NK-92 treated with Interleukin-12 subunit alpha and Interleukin-12 subunit beta, amount 100 ng/mL, for 24 hours (cell line): Measurements from ENCODE around the gene AP3D1.
"Not testable (repeated sequence)": the region's sequence is repeated elsewhere in the genome, so short reads cannot be mapped to it uniquely, and the experiment has no call there.

ENCODE experiments used
- DNase-seq: peaks from one replicate; lab custom pipeline; 2025; lab: John Stamatoyannopoulos, UW

The AP3D1 gene

DNA sequence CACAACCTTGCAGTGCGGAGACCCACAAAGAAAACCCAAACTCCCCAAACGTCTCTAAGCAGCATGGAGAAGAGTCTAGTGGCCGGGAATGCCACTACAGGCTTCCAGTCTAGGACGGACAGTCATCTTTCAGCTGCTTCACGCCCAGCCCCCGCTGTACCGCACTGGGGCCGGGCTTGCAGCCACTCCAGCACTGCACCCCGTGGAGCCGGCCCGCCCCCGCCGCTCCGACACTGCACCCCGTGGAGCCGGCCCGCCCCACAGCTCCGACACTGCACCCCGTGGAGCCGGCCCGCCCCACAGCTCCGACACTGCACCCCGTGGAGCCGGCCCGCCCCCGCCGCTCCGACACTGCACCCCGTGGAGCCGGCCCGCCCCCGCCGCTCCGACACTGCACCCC, 23.1 kb downstream of the AP3D1 start:
- not testable (repeated sequence) for DNase-seq

DNA sequence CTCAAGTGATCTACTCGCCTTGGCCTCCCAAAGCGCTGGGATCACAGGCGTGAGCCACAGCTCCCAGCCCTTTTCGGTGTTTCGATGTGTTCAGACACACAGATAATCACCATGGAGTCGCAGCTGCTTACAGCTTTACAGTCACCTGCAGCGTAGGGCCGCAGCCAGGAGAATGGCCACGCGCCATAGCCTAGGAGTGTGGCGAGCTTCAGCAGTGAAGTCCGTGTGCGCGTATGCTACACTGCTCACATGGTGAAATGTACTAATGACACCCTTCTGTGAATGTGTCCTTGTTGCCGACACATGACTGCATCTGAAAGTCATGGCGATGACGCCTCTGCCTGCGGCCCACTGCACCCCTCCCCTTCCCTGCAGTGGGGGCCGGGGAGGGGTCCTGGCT, 23.6 kb downstream of the AP3D1 start:
- no peak for DNase-seq

DNA sequence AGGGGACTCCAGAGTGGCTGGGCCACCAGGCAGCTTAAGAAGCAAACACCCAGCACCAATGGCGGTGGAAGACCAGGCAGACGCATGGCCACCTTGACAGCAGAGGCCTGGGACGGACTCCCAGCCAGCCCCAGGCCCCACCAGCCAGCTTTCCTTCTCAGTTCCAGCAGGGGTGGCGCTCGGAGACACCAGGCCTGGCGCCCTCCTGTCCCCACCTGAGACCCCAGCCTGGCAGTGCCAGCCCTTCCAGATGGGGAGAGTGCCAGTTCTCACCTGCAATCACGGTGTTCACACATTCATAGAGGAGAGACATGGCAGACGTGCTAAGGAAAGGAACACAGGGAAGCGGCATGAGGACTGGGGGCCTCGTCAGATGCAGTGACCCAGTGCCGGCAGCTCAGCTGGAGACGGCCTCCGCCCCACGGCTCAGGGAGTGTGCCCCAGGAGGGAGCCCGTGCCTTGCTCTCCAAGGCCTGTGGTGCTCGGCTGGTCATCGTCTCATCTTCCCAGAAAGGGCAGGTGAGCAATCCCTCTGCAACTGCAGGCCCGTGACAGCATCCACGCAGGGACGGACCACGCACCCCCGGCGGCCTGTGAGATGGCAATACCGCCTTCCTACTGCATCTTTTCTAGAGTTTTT, 24.4 kb downstream of the AP3D1 start:
- DNase-seq = no peak

DNA sequence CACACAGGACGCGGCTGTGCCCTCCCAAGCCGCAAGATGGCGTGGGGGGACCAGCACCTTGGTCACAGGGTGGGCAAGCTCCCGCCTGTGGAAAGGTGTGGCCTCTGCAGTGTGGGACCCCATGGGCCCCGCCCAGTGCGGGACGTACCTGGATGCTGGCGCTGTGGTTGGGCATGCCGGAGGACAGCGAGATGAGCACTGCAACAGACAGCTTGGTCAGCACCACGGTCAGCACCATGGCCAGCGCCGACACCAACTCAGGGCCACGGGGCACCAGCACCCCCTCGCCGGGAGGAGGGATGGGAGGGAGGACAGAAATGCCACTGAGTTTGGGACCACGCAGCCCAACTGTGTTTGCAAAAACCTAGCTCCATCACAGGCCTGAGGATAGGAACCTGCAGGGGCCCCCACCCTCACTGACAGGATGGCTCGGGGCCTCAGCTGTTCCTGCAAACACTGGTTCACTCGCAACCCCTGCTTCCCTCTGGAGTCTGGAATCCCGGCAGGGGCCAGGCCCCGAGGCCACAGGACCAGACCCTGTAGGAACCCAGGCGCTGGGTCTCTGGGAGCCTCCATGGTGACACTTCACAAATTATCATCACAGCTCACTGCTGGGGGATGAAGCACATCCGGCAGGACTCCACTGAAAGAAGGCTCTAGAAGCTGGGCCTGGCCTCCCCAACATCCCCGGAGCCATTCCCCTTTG, 27.5 kb downstream of the AP3D1 start:
- DNase-seq = no peak

DNA sequence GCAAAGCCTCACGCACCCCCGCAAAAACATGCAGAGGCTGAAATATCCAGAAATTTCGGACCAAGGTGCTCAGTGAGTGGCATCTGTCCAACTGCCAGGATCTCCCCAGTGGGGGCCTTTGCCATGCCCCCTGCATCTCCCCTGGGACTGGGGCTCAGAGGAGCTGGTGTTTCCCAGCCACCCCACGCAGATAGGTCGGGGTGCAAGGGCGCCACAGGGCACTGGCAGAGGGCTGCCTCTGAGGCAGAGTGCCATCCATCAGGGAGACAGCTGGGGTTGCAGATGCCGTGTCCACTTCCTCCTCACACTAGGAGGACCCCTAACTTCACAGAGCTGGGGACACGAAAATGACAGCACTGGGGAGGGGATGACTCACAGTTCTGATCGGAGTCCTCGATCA, 28.4 kb downstream of the AP3D1 start:
- no peak for DNase-seq

DNA sequence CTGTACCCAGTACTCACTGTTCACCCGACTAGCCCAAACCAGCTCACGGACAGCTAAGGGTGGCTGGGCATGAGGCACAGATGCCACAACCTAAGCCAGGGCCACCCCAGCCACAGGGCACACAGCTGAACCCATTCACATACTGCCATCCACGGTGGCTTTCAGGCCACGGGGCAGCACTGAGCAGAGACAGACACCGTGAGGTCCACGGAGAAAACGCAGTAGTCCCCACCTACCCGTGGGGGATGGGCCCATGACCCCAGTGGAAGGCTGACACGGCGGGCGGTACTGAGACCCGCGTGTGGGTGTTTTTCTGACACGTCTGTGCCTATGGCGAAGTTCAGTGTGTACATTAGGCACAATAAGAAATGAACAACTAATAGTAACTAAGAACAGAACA, 29.1 kb downstream of the AP3D1 start:
- DNase-seq = no peak

DNA sequence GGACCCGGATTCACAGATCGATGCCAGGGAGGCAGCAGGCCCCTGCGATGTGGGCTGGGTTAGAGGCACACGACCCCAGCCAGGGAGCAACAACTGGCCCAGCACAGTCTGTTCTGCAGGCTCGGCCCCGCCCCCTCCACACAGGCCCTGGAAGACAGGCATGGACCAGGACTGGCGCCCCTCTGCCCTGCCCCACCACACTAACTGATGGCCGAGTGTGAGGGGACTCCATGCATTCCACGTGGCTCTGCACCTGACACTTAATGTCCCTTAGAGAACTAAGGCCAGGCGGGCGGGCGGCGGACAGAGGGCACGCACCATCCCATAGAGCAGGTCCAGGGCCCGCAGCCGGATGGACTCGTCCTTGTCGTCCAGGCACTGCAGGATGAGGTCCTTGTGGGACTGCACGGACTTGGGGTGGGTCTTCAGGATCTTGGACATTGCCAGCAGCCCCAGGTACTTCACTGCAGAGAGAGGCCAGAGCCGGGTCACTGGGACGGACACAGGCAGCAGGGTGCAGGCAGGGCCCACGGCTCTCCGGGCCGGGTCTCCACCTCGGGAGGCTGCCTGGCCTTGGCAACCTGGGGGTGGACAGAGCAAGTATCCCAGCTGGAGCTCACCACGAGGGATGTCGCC, 29.8 kb downstream of the AP3D1 start:
- DNase-seq = no peak

DNA sequence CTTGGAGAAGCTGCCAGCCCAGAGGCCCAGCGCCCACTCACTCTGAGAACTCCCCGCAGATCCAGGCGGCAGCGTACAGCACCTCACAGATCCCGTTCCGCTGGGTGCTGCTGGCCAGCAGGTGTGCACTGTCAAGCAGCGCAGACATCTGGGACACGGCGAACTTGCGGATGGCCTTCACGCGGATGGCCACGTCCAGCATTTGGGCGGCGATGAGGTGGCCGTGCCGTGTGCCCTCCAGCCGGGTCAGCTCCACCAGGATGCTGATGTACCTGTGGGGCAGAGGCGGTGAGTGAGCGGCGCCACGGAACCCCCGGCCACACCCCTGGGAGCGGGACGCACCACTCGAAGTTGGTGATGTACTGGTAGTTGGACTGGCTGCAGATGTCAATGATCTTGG, 30.5 kb downstream of the AP3D1 start:
- DNase-seq = no peak

DNA sequence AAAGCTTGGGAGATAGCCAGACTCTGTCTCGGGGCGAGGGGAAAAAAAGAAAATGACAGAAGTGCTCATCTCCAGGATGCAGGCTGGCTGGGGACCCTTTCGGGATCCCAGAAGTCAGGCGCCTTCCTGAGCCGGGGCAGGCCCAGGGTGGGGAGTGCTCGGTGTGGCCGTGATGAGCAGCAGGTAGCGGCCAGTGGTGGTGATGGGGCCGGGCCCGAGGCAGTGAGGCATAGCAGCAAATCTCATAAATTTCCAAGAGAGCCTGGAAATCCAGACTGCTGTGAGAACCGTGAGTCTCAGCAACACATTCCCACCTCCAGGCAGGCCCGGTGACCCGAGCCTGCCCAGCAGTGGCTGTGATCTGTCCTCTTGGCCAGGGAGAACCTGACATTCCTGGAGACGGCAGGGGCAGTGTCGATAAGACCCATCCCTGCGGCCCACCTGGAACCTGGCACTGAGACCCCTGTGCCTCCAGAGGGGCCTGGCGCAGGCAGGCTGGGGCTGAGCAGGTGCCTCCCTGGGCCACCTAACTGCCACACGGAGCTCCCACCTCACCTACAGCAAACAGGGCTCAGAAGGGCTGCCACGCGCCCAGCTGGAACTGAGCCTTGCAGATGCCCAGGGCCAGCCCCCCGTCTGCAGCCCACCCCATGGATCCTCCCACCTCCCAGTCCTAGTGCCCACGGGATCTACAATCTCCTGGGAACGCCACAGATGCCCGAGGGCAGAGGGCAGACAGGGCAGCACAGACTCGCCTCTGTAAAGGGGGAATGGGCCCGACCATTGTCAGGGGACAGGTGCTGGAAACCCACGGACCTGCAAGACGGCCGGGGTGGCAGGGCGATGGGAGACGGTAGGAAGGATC, 31.2 kb downstream of the AP3D1 start:
- DNase-seq = no peak

DNA sequence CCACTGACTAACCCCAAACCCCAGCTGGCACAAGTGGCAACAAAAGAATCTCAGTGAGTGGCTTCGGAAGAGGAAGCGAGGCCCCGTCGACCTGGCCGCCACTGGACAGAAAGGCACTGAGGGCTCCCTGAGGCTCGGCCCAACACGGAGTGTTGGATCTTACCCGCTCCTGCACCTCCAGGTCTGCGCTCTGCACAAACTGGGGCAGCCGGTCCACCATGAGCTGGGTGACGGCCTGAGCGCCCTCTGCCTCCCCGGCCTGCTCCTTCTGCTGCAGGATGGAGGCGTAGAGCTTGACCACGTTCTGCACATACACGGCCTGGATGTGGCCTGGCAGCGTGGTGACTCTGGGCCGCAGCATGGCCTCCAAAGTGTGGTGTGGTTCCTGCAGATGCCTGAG, 32.9 kb downstream of the AP3D1 start:
- no peak for DNase-seq

DNA sequence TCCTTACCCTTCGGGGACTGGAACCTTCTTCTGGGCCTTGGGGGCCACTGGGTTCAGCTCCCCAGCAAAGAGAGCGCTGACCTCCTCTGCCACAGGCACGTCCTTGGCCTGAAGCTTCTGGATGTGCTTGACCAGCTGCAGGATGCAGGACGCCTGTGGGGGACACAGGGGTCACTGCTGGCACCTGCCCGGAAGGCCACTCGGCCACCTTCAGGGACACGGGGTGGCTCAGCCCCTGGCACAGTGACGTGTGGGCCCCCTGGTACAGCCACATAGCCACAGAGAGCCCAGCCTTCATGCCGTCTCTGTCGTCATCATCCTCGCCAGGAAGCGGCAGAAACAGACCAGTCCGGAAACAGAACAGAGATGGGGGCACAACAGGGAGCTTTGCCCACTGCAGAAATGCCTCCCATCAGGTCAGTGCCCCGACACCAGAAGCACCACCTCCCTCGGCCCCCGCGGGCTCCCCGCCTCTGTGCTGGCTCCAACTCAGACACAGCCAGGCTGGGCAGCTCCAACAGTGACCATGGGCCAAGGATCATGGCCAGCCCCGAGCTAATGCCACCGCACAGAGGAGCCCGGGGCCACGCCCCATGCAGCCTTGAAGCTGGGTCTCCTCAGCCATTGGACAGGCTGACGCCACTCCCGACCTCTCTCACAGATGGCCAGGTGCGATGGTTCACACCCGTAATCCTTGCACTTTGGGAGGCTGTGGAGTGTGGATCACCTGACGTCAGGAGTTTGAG, 34.0 kb downstream of the AP3D1 start:
- no peak for DNase-seq

DNA sequence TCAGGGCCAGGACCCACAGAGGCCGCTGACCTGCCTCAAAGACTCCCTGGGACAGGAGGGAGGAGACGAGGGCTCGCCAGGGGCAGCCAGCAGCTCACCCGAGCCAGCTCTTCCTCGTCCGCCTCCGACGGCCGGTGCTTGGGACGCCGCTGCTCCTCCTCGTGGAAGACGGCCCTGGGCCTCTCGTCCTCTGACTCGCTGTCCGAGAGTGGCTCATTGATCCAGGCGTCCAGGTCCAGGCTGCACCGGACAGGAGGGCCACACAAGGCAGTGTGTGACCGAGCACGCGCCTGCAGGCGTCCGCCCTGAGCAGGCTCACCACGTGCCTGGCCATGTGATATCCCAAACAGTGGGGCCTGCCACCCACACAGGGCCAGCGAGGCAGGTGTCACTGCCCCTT, 34.9 kb downstream of the AP3D1 start:
- no peak for DNase-seq

DNA sequence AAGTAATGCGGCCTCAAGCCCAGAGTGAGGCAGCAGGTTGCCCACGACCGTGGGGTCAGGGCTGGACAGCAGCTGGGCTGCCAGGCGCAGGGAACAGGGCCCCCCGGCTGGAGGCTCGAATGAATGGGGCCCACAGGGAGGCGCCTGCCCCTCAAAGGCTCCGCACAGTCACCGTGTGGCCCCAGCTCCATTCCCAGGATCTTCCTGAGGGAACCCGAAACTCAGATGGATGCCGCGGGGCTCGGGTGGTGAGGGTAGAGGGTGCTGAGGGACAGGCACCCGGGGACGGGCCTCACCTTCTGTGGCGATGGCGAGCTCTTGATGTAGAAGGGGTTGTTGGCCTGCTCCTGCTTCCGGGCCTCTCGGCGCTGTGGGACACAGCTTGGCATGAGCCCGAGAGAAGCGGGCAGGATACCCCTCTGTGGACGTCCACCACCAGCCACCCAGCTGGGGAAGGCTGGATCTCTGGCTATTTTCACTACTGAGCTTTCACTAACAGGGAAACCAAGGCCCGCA, 35.4 kb downstream of the AP3D1 start:
- DNase-seq = no peak

DNA sequence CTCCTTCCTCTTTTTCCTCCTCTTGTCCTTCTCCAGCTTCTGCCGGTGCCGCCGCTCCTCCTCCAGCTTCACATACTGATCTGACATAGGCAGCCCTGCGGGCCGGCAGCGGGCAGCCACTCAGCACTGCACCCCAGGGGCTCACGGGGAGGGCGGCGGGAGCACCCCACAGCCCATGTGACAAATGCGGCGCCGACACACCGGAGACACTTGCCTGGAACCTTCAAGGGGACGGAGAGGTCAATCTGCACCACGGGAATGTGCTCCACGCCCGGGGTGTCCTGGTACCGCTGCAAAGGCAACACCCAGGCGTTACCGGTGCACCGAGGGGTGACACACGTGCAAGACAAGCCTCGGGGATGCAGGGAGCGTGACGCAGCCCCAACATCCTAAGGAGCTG, 36.0 kb downstream of the AP3D1 start:
- no peak for DNase-seq

DNA sequence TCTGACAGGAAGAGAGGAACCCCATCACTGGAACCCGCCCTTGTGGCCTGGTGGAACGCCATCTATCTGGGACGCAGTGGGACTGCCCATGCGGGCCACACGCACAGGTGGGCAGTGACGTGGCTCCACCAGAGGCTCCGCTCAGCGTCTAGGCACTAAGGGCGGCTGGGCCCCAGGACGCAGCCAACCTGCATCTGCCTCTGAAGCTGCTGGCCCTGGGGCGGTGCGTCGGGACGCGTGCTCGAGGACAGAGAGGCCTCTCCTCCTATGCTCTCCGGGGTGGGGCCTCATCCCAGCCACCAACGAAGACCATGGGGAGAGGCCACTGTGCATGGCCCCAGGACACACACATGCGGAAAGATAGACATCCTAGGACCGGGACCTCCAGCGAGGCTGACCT, 36.5 kb downstream of the AP3D1 start:
- DNase-seq = no peak

DNA sequence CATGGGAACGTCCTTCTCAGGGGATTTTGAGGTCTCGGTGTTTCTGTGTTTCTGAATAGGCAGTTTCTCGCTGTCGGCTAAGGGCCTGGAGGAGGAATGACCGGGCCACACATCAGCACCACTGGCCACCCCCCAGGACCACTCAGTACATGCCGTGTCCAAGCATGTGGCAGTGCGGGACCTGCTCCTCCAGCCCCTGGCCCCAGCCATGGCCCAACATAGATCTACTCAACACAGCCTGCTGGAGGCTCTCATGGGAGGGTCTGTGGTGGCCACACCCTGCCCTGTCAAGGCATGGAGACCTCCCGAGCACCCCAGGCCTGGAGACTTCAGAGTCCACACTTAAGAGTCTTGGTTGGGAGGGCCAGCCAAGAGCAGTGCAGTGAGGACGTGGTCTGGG, 37.1 kb downstream of the AP3D1 start:
- DNase-seq = no peak

DNA sequence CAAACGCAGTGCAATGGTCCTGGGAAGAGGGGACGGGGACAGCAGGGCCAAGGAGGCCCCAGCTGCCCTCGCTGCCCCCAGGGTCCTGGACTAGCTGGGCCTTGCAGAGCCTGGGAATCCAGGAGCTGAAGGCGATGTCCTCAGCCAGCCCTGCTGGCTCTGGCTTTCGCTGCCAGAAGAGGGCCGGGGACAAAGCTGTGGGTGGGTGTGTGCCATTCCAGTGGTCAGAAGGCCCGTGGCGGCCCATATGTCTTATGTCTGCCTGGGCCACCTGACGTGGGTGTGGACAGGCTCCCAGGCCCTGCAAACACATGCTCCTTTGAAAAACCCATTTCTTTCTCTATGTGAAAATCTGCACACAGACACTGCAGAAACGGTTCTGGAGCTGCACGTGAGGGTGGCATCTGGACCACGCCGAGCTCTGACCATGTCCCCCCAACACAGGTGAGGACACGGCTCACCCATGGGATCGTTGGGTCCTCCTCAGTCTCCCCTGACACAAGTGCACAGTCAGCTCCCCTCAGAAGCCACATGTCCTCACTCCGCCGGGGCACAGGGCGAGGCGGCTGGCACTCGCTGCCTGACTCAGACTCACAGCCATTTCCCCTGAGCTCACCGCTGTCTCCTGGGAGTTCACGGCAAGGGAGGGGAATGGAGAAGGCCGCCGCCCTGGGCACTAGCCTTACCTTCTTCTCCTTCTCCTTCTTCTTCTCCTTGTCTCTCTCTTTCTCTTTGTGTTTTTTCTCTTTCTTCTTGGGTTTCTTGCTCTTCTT, 37.7 kb downstream of the AP3D1 start:
- DNase-seq = no peak

DNA sequence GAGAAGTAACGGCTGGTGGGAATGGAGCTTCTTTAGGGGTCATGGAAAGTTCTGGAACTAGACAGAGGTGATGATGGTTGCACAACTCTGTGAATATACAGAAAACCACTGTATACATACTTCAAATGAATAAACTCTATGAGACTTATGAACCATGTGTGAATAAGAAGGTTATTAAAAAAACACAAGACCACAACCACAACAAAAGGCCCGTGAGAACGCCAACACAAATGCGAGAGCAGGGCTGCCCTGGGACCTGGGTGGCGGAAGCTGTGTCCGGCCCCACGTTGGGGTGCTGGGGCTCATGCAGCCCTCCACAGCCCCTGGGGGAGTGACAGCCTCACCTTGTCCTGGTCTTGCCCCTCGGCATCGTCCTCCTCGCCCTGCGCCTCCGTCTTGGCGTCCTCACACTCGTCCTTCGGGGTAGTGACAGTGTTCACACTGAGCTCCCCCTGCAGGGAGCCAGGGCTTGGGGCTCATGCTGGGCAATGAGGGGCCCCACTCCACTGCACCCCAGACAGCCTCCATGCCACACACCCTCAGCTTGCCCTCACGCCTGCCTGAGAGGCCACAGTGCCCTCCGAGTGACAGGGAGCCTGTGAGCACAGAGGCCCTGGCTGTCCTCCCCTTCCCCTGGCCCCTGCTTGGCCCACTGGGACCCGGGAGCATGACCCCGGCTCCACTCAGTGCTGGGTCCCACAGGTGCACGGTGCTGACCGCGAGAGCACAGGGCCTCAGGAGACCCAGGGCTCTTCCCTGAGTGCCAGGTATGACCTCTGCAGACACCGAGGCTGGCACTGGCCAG, 38.6 kb downstream of the AP3D1 start:
- DNase-seq = no peak

DNA sequence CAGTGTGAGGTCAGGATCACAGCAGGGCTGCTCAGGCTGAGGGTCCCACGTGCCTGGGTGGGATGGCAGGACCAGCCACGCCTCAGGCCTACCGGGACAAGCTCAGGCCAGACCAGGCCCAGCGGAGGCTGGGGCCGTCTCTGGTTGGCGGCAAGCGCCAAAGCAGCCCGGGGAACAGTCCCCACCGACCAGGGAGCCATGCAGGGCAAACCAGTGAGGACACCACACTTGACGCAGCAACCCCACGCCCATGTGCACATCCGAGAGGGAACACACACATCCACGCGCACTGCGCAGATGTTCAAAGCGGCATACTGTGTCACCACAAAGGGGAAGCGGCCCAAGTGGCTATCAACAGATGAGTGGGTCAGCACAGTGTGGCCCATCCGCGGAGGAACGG, 39.5 kb downstream of the AP3D1 start:
- DNase-seq = no peak

DNA sequence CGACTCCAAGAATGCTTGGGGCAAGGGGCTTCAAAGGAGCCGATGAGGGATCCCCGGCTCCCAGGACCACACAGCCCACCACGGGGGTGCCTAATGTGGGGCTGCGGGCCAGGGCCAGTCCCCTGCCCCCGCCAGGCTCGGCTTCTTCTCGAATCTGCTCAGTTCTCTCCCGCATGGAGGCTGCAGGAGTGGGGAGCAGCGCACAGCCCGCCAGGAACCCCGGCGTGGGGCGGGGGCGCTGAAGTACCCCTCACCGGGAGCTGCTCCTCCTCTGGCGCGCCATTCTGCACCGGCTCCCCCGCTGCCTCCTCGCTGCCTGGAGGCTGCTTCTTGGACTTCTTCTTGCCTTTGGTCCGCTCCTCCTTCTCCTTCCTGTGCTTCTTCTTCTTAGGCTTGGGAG, 39.9 kb downstream of the AP3D1 start:
- no peak for DNase-seq
